Stimulated activated CD8-positive, alpha-beta memory T cell treated with anti-CD3 and anti-CD28 coated beads, Interleukin-12 subunit alpha, Interleukin-12 subunit beta, amount 100 ng/mL, for 24 hours (primary cell): ENCODE results near the gene HK1.

Experiments used
- DNase-seq: peaks from one replicate; pipeline ENCODE4 v3.0.0-alpha.2; 2020; ENCODE audit errors: extremely low read depth

Gene HK1

GRCh38 chr10:69451209-69451783 is 173.0 kb downstream of the HK1 start, which contains the start of gene TSPAN15:
TSS of gene TSPAN15 (plus strand) at chr10:69451465. CDS start at chr10:69451595, 130 bp downstream.
- peak; percentile 61 for DNase-seq
